Neural crest cell (in vitro differentiated cells): Measurements from ENCODE around the gene PLRG1. TPM values are rescaled to one million over a fixed set of nuclear protein-coding genes. Genes with fewer than 3 reads are reported as not detected.

Experiments
- DNase-seq: peaks from one replicate; pipeline ENCODE4 v3.0.0; 2021; ENCODE audit warnings: low read depth, mixed read lengths, low spot score
- H3K27ac Mint-ChIP-seq: one replicate; pipeline ENCODE4 v1.8.0; 2021; ENCODE audit warnings: mild to moderate bottlenecking, mixed read lengths; ENCODE audit not compliant: unreplicated experiment
- H3K27me3 Mint-ChIP-seq: 2 replicates; pipeline ENCODE4 v1.8.0; 2021; ENCODE audit warnings: low read depth, mild to moderate bottlenecking, mixed read lengths
- H3K36me3 Mint-ChIP-seq: 2 replicates; pipeline ENCODE4 v1.8.0; 2021; ENCODE audit warnings: low read depth, mild to moderate bottlenecking, mixed read lengths
- H3K4me1 Mint-ChIP-seq: 2 replicates; pipeline ENCODE4 v1.8.0; 2021; ENCODE audit warnings: mixed read lengths
- H3K4me3 Mint-ChIP-seq: one replicate; pipeline ENCODE4 v1.8.0; 2021; ENCODE audit warnings: mild to moderate bottlenecking, mixed read lengths
- H3K9me3 Mint-ChIP-seq: 2 replicates; pipeline ENCODE4 v1.8.0; 2021; ENCODE audit warnings: mixed read lengths
- total RNA-seq: library from RNA; stranded (reverse); gene quantifications from 2 replicates; pipeline ENCODE4 v1.2.1, GENCODE V29; 2021
- TF ChIP-seq, protein P1 (sequence below): fragments of 200-600 bp; sonication (generic); conservative IDR thresholded peaks from 2 replicates; pipeline ENCODE4 v1.5.0; 2021; ENCODE audit warnings: antibody characterized with exemption, mild to moderate bottlenecking

Gene PLRG1
- total RNA-seq, 1 donor from 2014 or later: 93.3 TPM

DNA sequence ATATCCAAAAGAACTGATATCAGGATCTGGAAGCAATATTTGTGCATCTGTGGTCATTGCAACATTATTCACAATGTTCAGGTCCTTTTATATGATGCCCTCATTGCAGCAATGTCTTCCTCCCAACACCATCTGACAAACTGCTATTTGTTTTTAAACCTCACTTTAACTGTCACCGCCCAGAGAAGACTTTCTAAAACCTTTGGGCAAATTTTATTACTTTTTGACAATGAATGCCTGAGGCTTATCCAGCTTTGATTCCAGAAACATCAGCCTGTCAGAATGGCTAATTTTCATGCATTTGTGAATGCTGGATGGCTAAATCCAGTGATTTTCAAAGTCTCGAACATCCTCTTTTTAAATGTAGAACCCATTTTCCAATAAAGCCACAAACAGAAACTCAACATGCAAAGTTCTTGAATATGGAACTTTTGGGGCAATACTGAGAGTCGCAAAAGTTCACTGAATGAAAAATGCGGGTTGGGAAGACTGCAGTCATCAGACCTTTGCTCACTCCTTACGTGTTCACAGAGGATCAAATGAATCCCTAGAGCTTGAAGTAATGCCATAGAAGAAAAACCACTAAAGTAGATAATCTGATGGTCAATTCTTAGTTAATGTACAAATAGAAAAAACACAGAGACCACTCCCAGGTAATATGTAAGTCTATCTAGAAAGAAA, 23.1 kb upstream of the PLRG1 start:
- Mint-ChIP-seq H3K27ac (no peak overlapping the region), H3K27me3 (no peaks in the 10 kb centered on the region), H3K4me1 (no peaks in the 10 kb centered on the region), H3K36me3 (no peaks in the 10 kb centered on the region), H3K9me3 (peaks cover 4% of the 10 kb centered on the region), H3K4me3 (no peak overlapping the region)
- TF ChIP-seq, protein P1, sequence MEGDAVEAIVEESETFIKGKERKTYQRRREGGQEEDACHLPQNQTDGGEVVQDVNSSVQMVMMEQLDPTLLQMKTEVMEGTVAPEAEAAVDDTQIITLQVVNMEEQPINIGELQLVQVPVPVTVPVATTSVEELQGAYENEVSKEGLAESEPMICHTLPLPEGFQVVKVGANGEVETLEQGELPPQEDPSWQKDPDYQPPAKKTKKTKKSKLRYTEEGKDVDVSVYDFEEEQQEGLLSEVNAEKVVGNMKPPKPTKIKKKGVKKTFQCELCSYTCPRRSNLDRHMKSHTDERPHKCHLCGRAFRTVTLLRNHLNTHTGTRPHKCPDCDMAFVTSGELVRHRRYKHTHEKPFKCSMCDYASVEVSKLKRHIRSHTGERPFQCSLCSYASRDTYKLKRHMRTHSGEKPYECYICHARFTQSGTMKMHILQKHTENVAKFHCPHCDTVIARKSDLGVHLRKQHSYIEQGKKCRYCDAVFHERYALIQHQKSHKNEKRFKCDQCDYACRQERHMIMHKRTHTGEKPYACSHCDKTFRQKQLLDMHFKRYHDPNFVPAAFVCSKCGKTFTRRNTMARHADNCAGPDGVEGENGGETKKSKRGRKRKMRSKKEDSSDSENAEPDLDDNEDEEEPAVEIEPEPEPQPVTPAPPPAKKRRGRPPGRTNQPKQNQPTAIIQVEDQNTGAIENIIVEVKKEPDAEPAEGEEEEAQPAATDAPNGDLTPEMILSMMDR: no peak
- DNase-seq: no peak

DNA sequence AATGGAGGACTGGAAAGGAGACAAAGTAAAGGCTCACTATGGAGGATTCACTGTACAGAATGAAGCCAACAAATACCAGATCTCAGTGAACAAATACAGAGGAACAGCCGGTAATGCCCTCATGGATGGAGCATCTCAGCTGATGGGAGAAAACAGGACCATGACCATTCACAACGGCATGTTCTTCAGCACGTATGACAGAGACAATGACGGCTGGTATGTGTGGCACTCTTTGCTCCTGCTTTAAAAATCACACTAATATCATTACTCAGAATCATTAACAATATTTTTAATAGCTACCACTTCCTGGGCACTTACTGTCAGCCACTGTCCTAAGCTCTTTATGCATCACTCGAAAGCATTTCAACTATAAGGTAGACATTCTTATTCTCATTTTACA, 19.4 kb upstream of the PLRG1 start:
- DNase-seq: no peak
- Mint-ChIP-seq H3K9me3 (peaks cover 4% of the 10 kb centered on the region), H3K4me3 (no peak overlapping the region), H3K27ac (no peak overlapping the region), H3K36me3 (no peaks in the 10 kb centered on the region), H3K4me1 (no peaks in the 10 kb centered on the region), H3K27me3 (no peaks in the 10 kb centered on the region)
- TF ChIP-seq, protein P1: no peak

DNA sequence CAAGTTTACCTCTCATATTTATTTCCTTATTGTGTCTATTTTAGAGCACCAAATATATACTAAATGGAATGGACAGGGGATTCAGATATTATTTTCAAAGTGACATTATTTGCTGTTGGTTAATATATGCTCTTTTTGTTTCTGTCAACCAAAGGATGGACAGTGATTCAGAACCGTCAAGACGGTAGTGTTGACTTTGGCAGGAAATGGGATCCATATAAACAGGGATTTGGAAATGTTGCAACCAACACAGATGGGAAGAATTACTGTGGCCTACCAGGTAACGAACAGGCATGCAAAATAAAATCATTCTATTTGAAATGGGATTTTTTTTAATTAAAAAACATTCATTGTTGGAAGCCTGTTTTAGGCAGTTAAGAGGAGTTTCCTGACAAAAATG, 18.8 kb upstream of the PLRG1 start:
- DNase-seq: no peak
- TF ChIP-seq, protein P1: no peak
- H3K9me3 Mint-ChIP-seq: peaks cover 4% of the 10 kb centered on the region
- no peaks in the 10 kb centered on the region for H3K36me3 Mint-ChIP-seq
- H3K27me3 Mint-ChIP-seq: no peaks in the 10 kb centered on the region
- H3K4me1 Mint-ChIP-seq: no peaks in the 10 kb centered on the region
- H3K27ac Mint-ChIP-seq: no peak overlapping the region
- H3K4me3 Mint-ChIP-seq: no peak overlapping the region

DNA sequence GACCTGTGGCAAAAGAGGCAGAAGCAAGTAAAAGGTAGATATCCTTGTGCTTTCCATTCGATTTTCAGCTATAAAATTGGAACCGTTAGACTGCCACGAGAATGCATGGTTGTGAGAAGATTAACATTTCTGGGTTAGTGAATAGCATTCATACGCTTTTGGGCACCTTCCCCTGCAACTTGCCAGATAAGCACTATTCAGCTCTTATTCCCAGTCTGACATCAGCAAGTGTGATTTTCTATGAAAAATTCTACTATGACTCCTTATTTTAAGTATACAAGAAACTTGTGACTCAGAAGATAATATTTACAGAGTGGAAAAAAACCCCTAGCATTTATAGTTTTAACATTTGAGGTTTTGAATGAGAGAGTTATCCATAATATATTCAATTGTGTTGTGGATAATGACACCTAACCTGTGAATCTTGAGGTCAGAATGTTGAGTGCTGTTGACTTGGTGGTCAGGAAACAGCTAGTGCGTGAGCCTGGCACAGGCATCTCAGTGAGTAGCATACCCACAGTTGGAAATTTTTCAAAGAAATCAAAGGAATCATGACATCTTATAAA, 16.5 kb upstream of the PLRG1 start:
- Mint-ChIP-seq H3K36me3 (no peaks in the 10 kb centered on the region), H3K4me3 (no peak overlapping the region), H3K9me3 (peaks cover 4% of the 10 kb centered on the region), H3K4me1 (no peaks in the 10 kb centered on the region), H3K27ac (no peak overlapping the region), H3K27me3 (peaks cover 2% of the 10 kb centered on the region)
- no peak for DNase-seq
- TF ChIP-seq, protein P1: no peak

DNA sequence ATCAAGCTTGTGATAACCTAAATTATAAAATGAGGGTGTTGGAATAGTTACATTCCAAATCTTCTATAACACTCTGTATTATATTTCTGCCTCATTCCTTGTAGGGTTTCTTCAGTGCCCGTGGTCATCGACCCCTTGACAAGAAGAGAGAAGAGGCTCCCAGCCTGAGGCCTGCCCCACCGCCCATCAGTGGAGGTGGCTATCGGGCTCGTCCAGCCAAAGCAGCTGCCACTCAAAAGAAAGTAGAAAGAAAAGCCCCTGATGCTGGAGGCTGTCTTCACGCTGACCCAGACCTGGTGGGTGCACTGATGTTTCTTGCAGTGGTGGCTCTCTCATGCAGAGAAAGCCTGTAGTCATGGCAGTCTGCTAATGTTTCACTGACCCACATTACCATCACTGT, 15.5 kb upstream of the PLRG1 start:
- Mint-ChIP-seq H3K4me3 (no peak overlapping the region), H3K27me3 (peaks cover 5% of the 10 kb centered on the region), H3K27ac (no peak overlapping the region), H3K36me3 (no peaks in the 10 kb centered on the region), H3K4me1 (no peaks in the 10 kb centered on the region), H3K9me3 (peaks cover 4% of the 10 kb centered on the region)
- DNase-seq: no peak
- TF ChIP-seq, protein P1: no peak
